ENCODE results near the gene ACADS.

The ACADS gene

DNA sequence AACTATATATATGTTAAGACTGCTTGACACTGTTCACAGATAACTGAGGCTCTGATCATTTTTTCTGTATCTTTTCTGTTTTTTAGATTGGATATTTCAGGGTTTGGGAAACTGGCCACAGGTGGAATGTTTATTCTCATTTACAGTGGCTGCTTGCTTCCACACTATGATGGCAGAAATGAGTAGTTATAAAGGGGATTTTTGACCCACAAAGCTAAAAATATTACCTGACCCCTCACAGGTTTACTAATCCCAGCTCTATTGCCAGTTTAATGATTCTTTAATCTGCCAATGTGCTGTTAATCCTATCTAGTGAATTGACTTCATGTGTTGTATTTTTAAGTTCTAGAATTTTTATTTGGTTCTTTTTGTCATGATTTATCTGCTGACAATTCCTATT lies 29.6 kb downstream of the ACADS start:
- TF ChIP-seq, protein P1, sequence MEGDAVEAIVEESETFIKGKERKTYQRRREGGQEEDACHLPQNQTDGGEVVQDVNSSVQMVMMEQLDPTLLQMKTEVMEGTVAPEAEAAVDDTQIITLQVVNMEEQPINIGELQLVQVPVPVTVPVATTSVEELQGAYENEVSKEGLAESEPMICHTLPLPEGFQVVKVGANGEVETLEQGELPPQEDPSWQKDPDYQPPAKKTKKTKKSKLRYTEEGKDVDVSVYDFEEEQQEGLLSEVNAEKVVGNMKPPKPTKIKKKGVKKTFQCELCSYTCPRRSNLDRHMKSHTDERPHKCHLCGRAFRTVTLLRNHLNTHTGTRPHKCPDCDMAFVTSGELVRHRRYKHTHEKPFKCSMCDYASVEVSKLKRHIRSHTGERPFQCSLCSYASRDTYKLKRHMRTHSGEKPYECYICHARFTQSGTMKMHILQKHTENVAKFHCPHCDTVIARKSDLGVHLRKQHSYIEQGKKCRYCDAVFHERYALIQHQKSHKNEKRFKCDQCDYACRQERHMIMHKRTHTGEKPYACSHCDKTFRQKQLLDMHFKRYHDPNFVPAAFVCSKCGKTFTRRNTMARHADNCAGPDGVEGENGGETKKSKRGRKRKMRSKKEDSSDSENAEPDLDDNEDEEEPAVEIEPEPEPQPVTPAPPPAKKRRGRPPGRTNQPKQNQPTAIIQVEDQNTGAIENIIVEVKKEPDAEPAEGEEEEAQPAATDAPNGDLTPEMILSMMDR (IDR thresholded peaks at IDR 0.05), result no peak

DNA sequence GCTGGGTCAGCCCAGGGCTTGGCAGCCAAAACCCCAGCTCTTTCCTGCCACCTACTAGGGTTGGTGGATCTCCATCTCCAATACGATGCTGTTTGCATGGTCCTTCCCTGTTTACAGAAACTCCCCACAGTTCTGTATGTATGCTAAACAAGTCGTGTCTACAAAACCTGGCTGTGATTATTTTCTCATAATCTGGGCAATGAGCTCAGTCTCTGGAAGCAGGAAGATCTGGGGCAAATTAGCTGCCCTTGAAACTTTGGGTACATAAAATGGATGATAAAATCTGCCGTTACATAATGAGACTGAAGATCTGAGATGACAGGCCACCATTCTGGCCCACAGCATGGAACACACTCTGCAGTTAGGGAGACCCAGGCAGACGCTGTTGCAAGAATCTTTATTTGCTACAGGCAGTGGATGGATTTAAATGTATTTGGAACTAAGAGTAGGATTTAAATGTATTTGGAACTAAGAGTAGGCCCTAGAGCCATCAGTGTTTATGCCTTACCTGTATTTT lies 31.7 kb downstream of the ACADS start:
- TF ChIP-seq, protein P1 (IDR thresholded peaks at IDR 0.05), result no peak

DNA sequence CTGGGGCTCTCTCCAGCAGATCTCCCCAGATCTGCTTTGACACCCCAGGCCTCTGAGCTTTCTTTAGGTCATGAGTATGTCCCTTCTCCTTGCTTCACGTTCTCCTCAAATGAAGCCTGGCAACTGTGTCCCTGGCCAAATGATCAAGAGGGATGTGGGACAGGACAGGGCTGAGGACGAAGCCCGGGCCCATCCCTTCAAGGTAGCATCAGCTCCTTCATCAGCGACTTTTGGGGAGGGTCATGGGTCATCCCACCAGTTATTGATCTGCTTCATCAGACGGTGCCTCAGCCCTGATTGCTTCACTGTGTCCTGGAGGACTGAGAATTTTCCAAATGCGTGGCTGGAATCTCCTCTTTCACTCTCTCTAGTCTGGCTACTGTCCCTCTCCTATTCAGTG lies 32.3 kb downstream of the ACADS start:
- TF ChIP-seq, protein P1 (IDR thresholded peaks at IDR 0.05), result no peak

DNA sequence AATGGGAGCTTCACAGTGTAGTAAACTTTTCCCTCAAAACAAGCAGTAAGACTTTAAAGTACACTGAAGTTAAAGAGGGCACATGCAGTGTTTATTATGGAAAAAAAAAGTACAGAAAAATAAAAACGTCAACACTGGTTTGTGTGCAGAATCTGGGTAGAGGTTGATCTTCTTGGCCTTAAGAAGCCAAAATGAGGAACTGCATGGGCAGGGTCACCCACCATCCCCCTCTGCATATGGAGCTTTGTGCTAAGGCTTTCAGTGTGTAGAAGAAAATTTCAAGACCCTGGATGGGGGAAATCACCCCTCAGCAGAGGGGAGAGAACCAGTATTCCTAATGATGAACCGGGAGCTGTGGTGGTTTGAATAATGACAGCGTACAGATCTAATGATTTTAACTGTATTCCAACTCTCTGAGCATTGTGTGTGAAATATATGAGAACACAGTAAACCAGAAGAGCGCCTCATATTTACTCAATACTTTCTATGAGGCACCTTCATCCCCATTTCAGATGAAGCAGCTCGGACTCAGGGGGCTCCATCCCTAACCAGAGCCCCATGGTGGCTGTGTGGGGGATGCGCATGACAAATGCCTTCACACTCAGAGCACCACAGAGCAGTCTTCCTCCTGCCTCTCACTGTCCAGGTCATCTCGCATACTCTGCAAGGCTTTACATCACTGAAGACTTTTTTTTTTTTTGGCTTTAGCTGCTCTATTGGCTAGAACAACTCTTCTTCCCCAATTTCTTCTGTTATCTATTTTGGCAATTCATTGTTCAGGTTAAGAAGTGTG lies 33.4 kb downstream of the ACADS start:
- TF ChIP-seq, protein P1 (IDR thresholded peaks at IDR 0.05), result no peak

DNA sequence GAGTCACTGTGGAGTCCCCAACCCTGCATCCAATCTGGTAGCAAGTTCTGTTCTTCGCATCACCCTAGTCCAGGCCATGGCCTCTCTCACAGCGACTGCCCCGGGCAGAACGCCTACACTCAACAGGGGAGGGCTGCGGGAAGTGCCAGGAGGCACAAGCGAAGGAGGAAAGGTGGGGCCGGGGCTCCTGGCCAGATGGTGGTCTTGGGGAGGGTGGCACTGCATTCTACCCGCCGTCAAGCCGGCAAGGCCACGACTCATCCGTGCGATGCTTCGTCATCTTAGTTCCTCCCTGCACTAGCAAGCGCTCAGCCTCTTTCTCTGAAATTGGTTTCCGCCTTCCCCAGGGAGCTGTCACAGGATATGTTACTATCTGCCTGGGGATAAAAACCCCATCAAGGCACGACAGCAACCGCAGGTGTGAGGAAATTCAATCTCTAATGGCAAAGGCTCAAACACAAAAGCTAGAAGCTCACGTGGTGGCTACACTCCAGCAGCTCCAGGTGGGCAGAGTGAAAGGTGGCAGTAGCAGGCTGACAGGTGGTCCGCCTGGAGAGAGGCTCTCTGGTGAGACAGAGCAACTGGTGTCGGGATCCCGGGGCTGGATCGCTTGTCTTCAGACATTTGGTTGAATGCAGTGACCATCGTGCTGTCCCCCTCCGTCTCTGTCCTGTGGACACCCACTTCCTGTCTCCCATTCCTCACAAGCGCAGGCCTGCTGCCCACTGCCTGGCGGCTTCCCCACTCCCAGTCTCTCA lies 34.1 kb downstream of the ACADS start:
- TF ChIP-seq, protein P1 (IDR thresholded peaks at IDR 0.05), result no peak

DNA sequence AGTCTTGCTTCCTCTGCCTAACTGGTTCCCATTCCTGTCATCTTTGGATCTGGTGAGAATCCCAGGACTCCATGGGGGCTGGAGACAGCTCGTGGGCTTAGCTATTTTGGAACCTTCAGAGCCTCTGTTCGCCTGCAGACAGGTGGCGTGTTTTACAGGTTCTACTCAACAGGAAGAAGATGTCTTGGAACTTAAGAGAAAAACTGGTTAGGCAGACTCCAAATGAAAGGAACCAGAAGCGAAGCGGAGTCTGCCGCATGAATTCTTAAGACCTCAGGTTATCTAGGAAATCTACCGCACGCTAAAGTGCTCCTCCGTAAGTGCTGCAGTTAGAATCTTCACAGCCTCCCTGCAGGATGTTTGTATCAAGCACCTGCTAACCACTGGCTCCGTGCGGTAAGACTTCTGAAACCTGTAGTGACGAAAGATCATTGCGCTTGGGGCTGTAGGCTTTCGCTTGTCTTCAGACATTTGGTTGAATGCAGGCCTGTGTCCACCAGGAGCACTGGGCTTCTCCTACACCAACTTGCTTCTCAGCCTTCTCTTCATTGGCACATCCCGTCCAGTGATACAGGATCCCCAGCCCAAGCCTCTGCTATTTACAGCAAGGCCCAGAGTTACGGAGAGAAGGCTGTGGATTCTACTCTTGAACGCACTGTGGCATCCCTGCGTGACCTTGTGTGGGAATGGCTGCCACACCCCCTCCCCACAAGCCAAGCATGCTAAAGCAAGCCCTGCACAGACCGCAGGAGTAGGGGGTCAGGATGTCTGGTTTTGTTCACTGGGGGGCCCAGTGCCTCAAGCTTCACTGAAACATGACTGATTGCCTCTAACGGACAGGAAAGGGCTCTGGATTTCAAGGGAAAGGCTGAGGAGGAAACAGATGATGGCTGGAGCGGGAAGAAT lies 35.0 kb downstream of the ACADS start:
- TF ChIP-seq, protein P1 (IDR thresholded peaks at IDR 0.05), result no peak

DNA sequence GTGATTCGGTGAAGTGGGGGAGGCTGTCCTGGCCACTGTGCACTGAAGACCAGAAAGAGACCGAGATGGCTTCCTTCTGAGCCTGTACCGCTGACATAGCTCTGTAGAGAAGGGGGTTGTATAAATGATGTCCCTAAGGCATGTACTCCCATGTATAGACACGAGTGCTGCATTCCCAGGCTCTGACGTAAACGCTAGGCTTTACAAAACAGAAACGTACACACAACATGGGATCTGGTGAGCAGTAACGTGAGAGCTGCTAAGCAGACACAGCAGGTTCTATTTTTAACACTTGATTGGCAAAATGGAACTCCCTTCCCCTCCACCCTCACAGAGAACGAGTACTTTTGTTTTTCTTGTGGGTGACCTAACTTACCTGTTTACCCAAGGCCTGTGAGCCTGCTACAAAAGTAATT lies 35.9 kb downstream of the ACADS start:
- TF ChIP-seq, protein P1 (IDR thresholded peaks at IDR 0.05), result no peak
